ENCODE measurements around the gene GRAMD1A.

Gene GRAMD1A

DNA sequence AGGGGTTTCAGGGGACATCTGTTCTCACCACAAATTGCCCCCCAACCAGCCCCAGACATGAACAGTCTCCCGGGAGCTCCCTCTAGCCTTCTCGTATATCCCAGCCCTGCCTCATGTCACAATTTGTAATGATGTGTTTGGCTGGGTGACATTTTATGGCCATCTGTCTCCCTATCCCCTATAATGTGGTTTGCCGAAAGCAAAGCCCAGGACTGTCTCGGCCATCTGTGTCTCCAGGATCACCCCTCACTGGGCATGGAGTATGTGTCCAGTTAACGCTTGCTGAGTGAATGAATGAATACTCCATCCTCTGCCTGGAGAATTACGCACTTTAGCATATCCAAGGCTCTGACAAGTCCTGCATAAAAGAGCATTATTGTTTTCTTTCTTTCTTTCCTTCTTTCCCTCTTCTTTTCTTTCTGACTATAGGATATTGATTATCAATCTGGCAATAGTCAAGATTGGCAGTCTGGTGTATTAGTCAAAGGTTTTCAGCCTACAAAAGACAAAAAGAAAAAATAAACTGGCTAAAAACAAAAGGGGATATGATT lies 56.5 kb downstream of the GRAMD1A start:
- DNase-seq: no peak

- no peak for DNase-seq
These were observed 58.2 kb downstream of the GRAMD1A start for GRCh38 chr19:35058370-35058769.

DNA sequence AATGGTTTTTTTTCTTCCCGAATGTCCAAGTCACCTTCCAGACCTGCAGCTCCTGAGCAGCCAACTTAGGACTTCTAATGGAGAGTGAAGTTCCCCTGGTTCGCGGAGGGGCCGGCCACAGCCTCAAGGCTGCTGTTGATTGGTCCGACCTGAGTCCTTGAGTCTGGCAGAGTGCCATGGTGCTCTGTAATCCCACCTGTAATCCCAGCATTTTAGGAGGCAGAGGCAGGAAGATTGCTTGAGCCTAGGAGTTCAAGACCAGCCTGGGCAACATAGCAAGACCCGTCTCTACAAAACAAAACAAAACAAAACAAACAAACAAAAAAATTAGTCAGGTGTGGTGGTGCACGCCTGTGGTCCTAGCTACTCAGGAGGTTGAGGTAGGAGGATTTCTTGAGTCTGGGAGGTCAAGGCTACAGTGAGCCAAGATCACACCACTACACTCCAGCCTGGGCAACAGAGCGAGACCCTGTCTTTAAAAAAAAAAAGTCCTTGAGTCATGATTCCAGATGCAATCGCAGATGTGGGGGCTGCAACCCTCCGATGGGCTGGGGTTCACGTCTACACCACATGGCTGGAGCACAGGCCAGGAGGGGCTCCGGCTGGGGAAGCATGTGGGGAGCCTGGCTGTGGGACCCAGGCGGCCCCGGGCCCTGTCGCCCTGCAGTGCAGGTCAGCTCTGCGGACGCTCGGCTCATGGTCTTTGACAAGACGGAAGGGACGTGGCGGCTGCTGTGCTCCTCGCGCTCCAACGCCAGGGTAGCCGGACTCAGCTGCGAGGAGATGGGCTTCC lies 59.1 kb downstream of the GRAMD1A start:
- peak; percentile 13 for DNase-seq

DNA sequence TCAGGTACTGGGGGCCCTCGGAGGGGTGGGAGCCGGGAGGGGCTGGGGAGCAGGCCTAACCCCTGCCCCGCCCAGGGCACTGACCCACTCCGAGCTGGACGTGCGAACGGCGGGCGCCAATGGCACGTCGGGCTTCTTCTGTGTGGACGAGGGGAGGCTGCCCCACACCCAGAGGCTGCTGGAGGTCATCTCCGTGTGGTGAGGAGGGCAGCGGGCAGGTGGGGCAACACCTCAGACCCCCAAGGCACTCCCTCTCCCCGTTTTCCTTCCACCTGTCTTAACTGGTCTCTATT lies 59.6 kb downstream of the GRAMD1A start:
- peak; percentile 12 for DNase-seq

GRCh38 chr19:35060160-35060855 lies 60.2 kb downstream of the GRAMD1A start:
- DNase-seq: peak; percentile 16

- peak; percentile 1 for DNase-seq
These were observed 61.7 kb downstream of the GRAMD1A start for GRCh38 chr19:35061583-35062373.

DNA sequence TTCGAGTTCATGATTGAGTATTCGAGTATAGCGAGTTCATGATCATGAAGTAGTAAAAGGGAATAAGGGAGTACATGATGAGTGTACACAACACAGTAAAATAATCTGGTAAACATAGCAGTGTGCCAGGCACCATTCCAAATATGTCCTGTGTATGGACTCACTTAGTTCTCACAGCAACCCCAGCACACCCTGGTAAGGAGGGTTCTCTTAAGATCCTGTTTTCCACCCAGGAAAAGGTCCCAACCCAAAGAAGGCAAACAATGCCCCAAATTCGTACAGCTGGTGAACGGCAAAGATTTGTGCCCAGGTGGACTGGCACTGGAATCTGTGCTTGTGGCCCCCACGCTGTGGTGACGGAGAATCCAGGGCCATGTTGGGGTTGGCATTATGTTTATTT lies 62.8 kb downstream of the GRAMD1A start:
- DNase-seq: no peak

- DNase-seq: no peak
These were observed 64.1 kb downstream of the GRAMD1A start for GRCh38 chr19:35063940-35064818.

DNA sequence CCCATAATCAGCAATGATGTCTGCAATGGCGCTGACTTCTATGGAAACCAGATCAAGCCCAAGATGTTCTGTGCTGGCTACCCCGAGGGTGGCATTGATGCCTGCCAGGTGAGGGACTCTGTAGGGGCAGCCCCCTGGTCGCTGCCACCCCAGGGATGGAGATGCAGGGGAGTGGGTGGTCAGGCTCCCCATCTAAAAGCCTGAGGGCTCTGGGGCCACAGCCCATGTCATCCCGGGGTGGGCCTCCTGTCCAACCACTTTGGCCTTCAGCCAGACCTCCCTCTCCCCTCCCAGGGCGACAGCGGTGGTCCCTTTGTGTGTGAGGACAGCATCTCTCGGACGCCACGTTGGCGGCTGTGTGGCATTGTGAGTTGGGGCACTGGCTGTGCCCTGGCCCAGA lies 65.5 kb downstream of the GRAMD1A start:
- DNase-seq: no peak

DNA sequence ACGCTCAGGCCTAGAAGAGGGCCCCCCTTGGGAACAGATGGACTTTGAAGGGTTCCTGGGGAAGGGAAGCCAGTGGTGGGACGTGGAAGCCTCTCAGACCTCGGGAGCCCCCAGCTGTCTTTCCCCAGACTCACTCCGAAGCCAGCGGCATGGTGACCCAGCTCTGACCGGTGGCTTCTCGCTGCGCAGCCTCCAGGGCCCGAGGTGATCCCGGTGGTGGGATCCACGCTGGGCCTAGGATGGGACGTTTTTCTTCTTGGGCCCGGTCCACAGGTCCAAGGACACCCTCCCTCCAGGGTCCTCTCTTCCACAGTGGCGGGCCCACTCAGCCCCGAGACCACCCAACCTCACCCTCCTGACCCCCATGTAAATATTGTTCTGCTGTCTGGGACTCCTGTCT lies 66.0 kb downstream of the GRAMD1A start:
- DNase-seq: no peak

DNA sequence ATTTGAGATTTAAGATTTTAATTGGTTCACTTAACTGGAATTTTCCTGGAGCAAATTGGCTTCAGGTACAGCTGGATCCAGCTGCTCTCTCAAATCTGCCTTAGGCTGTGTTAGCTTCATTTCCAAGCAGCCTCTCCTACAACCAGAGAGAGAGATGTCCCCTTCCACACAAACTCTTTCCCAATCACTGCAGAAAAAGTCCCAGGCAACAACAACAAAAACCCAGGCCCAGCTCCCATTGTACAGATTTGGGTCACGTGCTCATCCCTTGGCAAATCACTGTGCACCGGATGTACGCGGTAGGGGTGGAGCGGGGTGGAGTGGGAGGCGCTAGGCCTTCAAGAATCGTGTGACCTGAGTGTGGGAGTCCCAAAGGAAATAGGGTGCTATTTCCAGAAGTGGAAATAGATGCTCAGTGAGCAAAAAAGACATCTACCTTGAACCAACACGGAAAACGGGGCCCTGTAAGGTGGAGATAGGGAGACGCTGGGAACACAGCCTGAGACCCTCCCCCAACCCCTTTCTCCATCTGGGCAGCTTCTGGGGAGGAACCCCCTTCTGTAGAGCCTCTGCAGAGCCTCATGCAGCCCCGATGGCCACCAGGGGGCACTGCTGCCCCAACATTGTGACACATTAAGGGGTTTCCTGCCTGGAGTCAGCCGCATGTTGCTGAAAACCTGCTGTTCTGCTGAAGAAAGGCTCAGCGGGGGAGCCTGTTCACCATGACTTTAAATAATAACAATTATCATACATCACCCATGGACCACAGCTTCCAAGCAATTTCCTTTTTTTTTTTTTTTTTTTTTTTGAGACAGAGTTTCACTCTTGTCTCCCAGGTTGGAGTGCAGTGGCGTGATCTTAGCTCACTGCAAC lies 66.8 kb downstream of the GRAMD1A start:
- peak; percentile 85 for DNase-seq

- no peak for DNase-seq
These were observed 69.0 kb downstream of the GRAMD1A start for GRCh38 chr19:35068941-35069634.

- no peak for DNase-seq
These were observed 69.6 kb downstream of the GRAMD1A start for GRCh38 chr19:35069696-35070095.

GRCh38 chr19:35070471-35070870 lies 70.3 kb downstream of the GRAMD1A start:
- no peak for DNase-seq

- DNase-seq: no peak
These were observed 73.4 kb downstream of the GRAMD1A start for GRCh38 chr19:35073516-35073915.

DNA sequence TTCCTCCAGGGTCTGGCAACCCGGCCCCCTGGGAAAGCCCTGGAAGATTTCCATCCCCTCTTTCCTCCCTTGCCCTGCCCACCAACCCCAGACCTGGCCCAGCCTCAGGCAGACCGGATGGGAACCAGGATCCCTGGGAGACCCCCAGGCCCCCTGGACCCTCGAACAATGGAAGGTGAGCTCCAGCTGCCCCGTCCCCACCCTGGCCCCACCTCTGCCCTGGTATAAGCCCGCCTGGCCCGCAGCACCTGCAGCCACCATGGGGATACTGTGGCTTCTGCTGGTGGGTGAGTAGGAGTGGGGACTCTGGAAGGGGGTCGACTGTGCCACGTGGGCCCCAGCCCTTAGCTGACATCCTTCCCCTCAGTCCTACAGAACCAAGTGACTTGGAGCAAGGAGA lies 73.8 kb downstream of the GRAMD1A start:
- no peak for DNase-seq

DNA sequence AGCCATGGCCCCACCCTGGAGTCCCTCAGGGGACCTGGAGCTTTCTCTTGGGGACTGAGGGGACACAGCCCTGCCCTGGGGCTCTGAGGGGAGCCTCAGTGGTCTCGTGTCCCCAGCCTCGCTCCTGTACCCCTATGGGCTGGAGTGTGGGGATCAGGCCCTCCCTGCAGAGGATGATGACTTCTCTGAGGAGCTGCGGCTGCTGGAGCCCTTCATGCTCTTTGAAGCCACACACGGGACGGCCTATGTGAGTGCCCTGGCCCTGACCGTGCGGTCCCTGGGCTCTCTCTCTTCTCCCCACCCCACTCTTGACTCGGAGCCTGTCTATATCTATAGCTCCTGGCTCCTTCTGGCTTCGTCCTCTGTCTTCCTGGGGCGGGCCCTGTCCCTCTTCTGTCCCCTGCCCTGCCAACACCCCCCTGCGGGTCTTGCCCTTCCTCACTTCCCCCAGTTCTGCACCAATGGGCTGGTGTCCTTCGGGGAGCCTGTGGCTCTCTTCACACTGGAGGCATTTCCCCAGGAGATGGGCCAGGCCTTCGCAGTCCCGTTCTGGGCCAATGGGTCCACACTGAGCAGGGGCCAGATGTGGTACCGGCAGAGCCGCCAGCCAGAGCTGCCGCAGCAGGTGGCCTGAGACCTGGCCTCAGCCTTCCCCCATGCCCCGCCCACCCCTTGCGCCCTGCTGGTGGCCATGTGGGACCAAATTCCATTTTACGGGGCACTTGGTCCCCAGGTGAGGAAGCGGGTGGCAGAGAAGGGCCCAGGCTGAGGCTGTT lies 74.5 kb downstream of the GRAMD1A start:
- DNase-seq: no peak

DNA sequence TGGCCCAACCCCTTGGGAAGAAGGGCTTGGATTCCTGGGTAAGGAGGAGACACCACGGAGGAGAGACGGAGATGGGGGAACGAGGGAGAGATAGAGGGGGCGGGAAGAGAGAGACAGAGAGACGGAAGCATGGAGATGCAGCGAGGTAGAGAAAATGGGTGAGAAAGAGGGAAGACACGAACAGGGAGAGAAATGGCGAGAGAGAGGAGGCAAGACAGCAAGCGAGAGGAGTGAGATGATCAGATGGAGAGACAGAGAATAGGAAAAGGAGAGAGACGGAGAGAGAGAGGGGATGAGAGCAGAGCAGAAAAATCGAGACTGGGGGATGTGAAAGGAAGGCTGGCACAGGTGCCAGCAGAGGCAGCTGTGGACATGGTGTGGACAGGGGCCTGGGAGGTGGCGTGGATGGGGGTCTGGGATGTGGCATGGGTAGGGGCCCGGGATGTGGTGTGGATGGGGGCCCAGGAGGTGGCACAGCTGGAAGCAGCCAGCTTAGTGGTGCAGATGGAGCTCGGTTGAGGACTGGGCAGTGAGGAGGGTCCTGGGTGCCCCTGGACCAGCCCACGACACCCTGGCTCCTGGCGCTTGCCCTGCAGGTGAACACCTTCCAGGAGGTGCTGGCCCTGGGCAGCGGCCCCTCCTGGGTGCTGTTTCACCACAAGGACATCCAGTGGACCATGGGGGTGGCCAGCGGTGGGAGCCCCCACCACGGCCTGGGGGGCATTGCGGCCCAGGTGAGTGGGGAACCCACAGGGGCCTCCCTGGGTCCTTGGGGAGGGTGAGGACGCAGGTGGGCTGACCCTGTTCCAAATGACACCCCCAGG lies 75.3 kb downstream of the GRAMD1A start:
- no peak for DNase-seq

DNA sequence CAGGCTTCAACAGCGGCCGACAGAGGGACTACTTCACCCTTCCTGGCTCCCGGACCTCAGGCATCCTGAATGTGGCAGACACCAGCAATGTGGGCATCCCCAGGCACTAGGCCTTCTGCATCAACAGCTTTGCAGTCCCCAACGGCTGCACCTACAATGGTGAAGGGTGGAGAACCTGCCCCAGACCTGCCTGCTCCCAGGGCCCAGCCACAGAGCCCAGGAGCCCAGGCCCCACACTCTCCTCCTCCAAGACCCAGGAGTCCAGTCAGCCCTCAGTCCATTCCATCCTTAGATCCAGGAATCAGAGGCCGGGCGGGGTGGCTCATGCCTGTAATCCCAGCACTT lies 75.9 kb downstream of the GRAMD1A start:
- DNase-seq: no peak

Data from left hindlimb (tissue), 1 donor.